GM19397 (cell line): ENCODE results near the gene TMEM235.

ENCODE experiments used
- ATAC-seq: cut with Tn5 transposase; IDR thresholded peaks from one replicate; pipeline ENCODE4 v1.9.1; 2021; ENCODE audit warnings: mild to moderate bottlenecking, moderate library complexity; ENCODE audit not compliant: unreplicated experiment

TMEM235 gene

DNA sequence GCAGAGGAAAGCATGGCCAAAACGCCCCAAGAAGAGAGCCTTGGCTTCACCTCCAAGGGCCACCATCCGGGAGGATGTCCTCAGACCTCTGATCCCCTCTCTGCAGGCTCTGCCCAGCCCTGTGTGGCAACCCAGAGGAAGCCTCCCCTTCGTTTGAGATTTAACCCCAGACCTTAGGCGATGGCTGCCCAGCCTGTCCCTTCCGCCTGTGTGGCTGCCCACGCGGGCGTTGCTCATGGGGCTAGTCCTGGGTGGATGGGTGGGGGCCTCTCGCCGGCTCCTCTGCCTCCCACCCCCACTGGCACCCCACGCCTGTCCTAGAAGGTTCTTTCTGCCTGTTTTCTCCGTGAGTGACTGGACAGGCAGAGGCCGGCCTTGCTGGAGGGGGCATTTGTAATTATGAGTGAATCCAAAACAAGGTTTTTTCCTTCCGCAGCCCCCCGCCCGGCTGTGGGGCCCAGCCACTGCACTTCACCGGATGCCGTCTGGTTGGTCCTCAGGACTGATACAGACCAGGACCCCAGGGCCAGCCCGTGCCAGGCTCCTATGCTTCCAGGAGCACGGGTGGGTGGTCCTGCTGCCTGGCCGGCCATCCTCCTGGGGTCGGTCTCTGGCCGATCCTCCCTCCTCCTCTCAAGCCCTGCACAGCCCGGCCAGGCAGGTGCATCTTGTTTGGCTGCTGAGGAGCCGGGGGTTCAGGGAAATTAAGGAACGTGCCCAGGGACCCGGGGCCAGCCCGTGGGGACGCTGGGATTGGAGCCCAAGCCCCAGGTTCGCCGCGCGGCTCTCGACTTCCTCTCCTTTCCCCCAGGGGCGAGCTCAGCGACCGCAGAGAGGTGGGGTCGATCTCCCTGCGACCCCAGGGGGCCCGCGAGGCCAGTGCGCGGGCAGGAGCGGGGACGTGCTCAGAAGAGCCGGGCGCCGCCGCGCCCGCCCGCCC, at the start of gene TMEM235:
TSS of gene TMEM235 (plus strand) at position 636 of the 940 bp plus-strand sequence. CDS start 393 bp downstream, outside the sequence.
- no peak for ATAC-seq

DNA sequence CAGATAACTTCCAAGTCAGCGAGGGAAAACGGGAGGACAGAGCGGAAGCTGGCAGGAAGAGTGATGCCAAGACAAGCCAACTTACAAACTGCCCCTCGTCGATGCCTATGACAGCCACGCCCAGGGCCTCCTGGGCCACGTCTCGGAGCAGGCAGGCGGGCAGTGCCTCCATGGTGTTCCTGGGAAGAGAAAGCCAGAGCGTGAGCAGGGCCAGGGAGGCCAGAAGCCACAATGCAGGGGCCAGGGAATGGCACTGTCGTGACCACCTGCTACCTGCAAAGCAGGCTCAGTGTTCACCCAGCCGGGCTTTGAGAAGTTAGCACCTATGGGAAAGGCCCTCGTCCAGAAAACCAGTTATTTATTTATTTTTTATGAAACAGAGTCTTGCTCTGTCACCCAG, 48.9 kb upstream of the TMEM235 start:
- ATAC-seq: no peak

- no peak for ATAC-seq
Observed at GRCh38 chr17:78183916-78184315, 47.5 kb upstream of the TMEM235 start.

GRCh38 chr17:78184351-78184750, 47.1 kb upstream of the TMEM235 start:
- no peak for ATAC-seq

DNA sequence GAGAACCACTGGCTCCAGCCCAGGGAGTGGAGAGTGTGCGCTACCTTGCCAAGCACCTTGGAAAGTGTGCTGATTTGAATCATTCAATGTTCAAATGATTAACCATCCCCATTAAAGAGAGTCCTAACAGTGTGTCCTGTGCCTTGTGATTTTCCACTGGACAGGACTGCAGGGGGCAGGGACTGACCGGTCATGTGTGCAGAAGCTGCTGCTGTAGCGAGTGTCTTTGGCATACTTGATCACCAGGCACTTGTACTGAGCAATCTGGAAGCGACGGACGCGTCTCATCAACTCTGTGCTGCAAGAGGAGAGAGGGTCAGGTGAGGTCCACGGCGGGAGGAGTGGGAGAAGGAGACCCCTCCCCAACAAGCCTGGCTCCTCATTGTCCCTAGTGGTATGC, 46.6 kb upstream of the TMEM235 start:
- no peak for ATAC-seq

- no peak for ATAC-seq
Observed at GRCh38 chr17:78185981-78186691, 45.3 kb upstream of the TMEM235 start.

DNA sequence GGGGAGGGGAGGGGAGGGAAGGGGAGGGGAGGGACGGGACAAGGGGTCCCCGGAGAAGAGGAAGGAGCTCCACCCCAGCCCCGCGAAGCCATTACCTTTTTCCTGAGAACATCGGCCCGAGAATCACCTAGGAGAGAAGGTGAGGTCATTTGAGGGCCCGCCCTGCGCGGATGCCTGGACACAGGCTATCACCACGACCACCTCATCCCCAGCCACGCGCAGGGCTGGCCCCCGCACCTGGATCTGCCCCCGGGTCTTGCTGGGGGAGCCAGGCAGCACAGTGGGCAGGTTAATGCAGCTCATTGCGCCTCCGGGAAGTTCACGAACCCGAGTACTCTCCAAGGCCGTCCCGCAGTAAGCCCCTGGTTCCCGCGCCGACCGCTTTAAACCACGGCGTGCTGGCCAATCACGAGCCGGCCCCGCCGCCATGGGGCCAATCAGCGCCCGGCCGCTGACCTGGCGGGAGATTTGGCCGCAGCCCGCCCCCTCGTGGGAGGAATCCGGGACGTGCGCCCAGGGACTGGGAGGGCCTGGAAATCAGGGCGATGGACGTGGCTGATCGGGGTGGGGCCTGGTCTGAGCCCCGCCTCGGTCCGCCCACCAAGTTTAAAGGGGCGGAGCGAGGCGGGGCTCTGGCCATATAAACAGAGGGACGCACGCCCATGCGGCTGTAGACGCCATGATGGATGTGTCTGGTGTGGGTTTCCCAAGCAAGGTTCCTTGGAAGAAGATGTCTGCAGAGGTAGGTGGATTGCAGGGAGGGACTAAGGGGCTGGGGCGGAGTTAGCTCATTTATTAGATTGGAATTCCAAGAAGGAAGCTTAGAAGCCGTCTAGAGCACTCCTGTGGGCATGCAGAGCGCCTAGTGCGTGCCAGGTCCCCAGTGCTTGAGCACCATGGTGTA, 44.5 kb upstream of the TMEM235 start, which contains the start of the genes AFMID and TK1:
TSS of gene AFMID (plus strand) at position 671 of the 904 bp plus-strand sequence. CDS start at position 680, 9 bp downstream.
TSS of gene TK1 (minus strand) at position 361 of the 904 bp plus-strand sequence. CDS start at position 303, 58 bp downstream.
- peak; percentile 94 for ATAC-seq

DNA sequence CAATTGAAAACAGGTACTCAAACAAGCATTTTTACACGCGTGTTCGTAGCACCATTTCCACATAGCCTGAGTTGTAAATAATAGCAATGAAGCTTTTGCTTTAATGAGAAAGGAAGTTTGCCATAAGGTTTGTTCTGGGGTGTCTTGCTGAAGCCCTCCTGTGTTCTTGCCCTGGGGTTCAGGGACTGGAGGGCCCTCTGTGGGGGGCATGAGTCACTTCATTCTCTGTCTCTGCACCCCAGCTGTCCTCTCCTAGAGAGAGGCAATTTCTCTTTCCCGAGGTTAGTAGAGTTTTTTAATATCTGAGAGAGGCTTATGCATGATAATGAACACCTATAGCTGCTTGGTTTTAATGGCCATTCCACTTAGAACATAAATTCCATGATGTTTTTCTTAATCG, 34.7 kb upstream of the TMEM235 start:
- ATAC-seq: no peak

- ATAC-seq: no peak
Observed at GRCh38 chr17:78197147-78197832, 34.1 kb upstream of the TMEM235 start.

DNA sequence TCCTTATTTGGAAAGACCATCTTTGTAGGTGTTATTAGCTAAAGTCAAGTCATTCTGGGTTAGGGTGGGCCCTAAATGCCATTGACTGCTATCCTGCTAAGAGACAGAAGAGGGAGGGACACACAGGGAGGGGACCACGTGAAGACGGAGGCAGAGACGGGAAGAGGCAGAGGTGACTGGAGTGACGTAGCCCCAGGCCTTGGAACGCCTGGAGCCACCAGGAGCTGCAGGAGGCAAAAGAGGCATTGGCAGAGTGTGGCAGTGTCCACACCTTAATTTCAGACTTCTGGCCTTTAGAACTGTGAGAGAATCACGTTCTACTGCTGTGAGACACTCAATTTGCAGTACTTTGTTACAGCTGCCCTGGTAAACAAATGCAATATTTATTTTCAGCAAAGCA, 31.0 kb upstream of the TMEM235 start:
- no peak for ATAC-seq

- ATAC-seq: no peak
Observed at GRCh38 chr17:78202666-78203065, 28.8 kb upstream of the TMEM235 start.

GRCh38 chr17:78204387-78205123, 26.9 kb upstream of the TMEM235 start:
- ATAC-seq: no peak

- no peak for ATAC-seq
Observed at GRCh38 chr17:78205124-78205775, 26.2 kb upstream of the TMEM235 start.

- ATAC-seq: no peak
Observed at GRCh38 chr17:78206298-78206697, 25.1 kb upstream of the TMEM235 start.

GRCh38 chr17:78208486-78208885, 22.9 kb upstream of the TMEM235 start:
- no peak for ATAC-seq

DNA sequence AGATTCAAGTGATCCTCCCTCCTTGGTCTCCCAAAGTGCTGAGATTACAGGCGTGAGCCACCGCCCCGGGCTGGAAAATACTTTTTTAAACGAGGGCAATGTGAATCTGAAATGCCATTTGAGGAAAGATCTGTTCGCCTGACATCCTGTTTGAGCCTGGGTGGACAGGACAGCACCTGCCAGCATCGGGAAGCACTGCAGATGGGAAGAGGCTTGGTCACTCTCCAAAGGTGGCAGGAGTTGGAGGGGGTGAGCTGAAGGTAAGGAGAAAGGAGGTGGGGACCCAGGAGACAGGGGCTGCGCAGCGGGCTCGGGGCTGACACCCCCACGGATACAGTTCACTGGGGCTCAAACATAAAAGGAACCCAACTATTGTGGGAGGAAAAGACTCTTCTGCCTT, 21.3 kb upstream of the TMEM235 start:
- ATAC-seq: no peak

GRCh38 chr17:78211032-78211431, 20.4 kb upstream of the TMEM235 start:
- ATAC-seq: no peak

GRCh38 chr17:78214016-78214705, 17.3 kb upstream of the TMEM235 start, which contains the start of gene BIRC5:
Gene BIRC5, plus strand, starts transcription at chr17:78214253. Its CDS starts 64 bp downstream, at chr17:78214317.
- peak; percentile 82 for ATAC-seq
